Vagina (tissue), 2 donors: ENCODE data around the gene PADI1.

Experiments
- POLR2AphosphoS5 ChIP-seq, 2 donors: sonication (generic); formaldehyde crosslinking; IDR thresholded peaks; one replicate each; pipeline ENCODE4 v1.9.0; 2017; ENCODE audit warnings: antibody characterized with exemption in 2 of 2, mild to moderate bottlenecking in 2 of 2, low read depth in 1 of 2; ENCODE audit not compliant: insufficient read depth in 1 of 2
- TF ChIP-seq, protein P1 (sequence below), 3 experiments: fragments of 450-650 bp in 2 of 3; fragments of 200-600 bp in 1 of 3; sonication (generic) in 1 of 3; IDR thresholded peaks; one replicate each; pipeline ENCODE4 v1.5.1; 2017 to 2019; ENCODE audit warnings: antibody characterized with exemption in 3 of 3, mild to moderate bottlenecking in 2 of 3, moderate library complexity in 2 of 3

DNA sequence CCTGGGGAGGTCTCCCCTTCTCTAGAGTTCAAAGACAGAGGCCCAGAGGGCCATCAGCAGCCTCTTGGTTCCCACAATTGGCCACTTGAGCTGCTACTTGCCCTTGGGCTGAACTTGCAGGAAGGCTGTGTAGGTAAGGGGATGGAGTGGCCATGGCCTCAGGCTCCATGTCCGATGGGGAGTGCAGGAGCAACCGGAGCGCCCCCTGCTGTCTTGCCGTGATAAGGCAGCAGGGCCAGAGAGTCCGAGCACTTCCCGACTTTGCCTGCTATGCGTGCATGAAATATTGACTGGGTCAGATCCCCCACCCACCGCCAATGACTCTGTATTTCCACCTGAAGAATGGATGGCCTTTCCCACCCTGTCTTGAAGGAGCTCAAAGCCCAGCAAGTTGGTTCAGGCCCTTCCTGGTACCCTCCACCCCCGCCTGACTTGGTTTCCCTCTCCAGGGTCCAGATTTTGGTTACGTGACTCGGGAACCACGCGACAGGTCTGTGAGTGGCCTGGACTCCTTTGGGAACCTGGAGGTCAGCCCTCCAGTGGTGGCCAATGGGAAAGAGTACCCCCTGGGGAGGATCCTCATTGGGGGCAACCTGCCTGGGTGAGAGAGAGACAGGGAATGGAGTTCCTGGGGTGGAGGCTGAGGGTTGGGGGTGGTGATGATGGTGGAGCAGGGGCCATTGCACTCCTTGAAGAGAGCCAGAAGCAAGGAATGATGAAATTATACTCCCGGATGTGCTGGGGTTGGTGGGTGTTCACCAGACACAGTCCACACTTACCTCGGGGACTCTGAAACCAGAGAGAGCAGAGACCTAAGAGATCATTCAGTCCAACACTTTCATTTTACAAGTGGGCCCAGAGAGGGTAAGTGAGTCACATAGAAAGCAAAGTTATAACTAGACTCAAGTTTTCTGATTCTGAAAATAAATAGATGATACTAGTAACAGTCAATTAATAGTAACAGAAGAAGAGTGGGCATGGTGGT lies 69.5 kb downstream of the PADI1 start:
- TF ChIP-seq, protein P1, sequence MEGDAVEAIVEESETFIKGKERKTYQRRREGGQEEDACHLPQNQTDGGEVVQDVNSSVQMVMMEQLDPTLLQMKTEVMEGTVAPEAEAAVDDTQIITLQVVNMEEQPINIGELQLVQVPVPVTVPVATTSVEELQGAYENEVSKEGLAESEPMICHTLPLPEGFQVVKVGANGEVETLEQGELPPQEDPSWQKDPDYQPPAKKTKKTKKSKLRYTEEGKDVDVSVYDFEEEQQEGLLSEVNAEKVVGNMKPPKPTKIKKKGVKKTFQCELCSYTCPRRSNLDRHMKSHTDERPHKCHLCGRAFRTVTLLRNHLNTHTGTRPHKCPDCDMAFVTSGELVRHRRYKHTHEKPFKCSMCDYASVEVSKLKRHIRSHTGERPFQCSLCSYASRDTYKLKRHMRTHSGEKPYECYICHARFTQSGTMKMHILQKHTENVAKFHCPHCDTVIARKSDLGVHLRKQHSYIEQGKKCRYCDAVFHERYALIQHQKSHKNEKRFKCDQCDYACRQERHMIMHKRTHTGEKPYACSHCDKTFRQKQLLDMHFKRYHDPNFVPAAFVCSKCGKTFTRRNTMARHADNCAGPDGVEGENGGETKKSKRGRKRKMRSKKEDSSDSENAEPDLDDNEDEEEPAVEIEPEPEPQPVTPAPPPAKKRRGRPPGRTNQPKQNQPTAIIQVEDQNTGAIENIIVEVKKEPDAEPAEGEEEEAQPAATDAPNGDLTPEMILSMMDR (IDR thresholded peaks at IDR 0.05) = no peak
- no peak for TF ChIP-seq POLR2AphosphoS5 (IDR thresholded peaks at IDR 0.05; ENCODE audit: insufficient read depth in 1 of 2, low read depth in 1 of 2)
